WTC11 (cell line): ENCODE results near the gene LAMA5.

ENCODE experiments used
- ATF6 ChIP-seq: sonication (generic); formaldehyde crosslinking; IDR thresholded peaks from 2 replicates; pipeline ENCODE4 v1.8.1; 2023; ENCODE audit warnings: mild to moderate bottlenecking, missing genetic modification reagents
- IRF1 ChIP-seq: sonication (generic); formaldehyde crosslinking; IDR thresholded peaks from 2 replicates; pipeline ENCODE4 v1.8.0; 2023; ENCODE audit warnings: missing genetic modification reagents
- IRF2 ChIP-seq: sonication (generic); formaldehyde crosslinking; IDR thresholded peaks from 2 replicates; pipeline ENCODE4 v1.8.0; 2022; ENCODE audit warnings: low read depth, missing genetic modification reagents, borderline replicate concordance
- KAT7 ChIP-seq: sonication (generic); formaldehyde crosslinking; IDR thresholded peaks from 2 replicates; pipeline ENCODE4 v1.8.1; 2023; ENCODE audit warnings: missing genetic modification reagents, mild to moderate bottlenecking, borderline replicate concordance
- SMAD3 ChIP-seq: sonication (generic); formaldehyde crosslinking; IDR thresholded peaks from 2 replicates; pipeline ENCODE4 v1.8.0; 2022; ENCODE audit warnings: missing genetic modification reagents, mild to moderate bottlenecking, borderline replicate concordance
- SP1 ChIP-seq: sonication (generic); formaldehyde crosslinking; conservative IDR thresholded peaks from 2 replicates; pipeline ENCODE4 v1.8.1; 2022; ENCODE audit warnings: missing genetic modification reagents
- USF2 ChIP-seq: sonication (generic); formaldehyde crosslinking; IDR thresholded peaks from 2 replicates; pipeline ENCODE4 v1.8.1; 2023; ENCODE audit warnings: mild to moderate bottlenecking, missing genetic modification reagents, moderate library complexity
- ZNF138 ChIP-seq: sonication (generic); formaldehyde crosslinking; conservative IDR thresholded peaks from 2 replicates; pipeline ENCODE4 v1.8.1; 2022; ENCODE audit warnings: mild to moderate bottlenecking, moderate library complexity, missing genetic modification reagents
- TF ChIP-seq, protein P1 (sequence below): fragments of 200-600 bp; IDR thresholded peaks from 2 replicates; pipeline ENCODE4 v1.8.0; 2022; ENCODE audit warnings: antibody characterized with exemption
- TF ChIP-seq, protein P2 (sequence below): fragments of 250-450 bp; sonication (Bioruptor Pico); IDR thresholded peaks from 2 replicates; pipeline ENCODE4 v1.9.0; 2021; ENCODE audit warnings: mild to moderate bottlenecking
- TF ChIP-seq, protein P3 (sequence below): sonication (generic); formaldehyde crosslinking; IDR thresholded peaks from 2 replicates; pipeline ENCODE4 v1.8.0; 2022; ENCODE audit warnings: mild to moderate bottlenecking, missing genetic modification reagents

DNA sequence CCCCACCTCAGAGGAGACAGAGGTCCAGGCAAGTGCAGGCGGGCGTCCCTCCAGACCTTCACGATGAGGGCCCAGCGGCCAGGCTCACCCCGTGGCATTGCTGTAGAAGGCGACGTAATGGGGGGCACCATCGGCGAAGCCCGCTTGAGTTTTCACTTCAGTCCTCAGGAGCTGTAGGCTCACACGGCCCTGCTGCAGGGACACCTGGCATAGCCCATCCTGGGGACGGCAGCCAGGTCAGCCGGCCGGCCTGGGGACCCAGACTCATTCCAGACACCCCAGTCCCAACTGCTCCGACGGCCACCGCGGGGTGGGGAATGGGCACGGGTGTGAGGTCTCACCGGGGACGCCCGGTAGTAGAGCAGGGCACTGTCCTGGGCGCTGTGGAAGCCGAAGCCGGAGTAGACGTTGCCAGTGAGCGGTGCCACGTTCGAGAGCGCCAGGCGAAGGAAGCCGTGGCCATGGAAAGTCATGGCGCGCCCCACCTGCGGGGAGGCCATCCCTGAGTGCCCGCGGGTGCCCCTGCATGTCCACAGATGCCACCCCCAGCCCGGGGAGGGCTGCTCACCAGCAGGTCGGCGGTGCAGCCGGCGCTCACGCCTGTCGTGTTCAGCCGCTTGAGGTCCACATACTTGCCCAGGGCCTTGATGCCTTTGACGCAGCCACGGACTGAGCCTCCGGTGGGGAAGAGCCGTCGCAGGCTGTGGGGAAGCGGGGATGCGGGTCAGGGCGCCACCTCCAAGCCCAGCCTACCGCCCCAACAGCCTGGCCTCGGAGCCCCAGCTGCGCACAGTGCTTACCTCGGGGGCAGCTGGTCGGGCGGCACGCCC, 55.1 kb downstream of the LAMA5 start:
- TF ChIP-seq SMAD3 (CRISPR knock-in tag) (no peak), KAT7 (CRISPR knock-in tag) (no peak), IRF2 (CRISPR knock-in tag) (no peak), ZNF138 (CRISPR knock-in tag) (no peak), IRF1 (CRISPR knock-in tag) (no peak), USF2 (CRISPR knock-in tag) (no peak), ATF6 (CRISPR knock-in tag) (no peak), SP1 (CRISPR knock-in tag) (no peak)
- TF ChIP-seq, protein P1, sequence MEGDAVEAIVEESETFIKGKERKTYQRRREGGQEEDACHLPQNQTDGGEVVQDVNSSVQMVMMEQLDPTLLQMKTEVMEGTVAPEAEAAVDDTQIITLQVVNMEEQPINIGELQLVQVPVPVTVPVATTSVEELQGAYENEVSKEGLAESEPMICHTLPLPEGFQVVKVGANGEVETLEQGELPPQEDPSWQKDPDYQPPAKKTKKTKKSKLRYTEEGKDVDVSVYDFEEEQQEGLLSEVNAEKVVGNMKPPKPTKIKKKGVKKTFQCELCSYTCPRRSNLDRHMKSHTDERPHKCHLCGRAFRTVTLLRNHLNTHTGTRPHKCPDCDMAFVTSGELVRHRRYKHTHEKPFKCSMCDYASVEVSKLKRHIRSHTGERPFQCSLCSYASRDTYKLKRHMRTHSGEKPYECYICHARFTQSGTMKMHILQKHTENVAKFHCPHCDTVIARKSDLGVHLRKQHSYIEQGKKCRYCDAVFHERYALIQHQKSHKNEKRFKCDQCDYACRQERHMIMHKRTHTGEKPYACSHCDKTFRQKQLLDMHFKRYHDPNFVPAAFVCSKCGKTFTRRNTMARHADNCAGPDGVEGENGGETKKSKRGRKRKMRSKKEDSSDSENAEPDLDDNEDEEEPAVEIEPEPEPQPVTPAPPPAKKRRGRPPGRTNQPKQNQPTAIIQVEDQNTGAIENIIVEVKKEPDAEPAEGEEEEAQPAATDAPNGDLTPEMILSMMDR = no peak
- TF ChIP-seq, protein P2, sequence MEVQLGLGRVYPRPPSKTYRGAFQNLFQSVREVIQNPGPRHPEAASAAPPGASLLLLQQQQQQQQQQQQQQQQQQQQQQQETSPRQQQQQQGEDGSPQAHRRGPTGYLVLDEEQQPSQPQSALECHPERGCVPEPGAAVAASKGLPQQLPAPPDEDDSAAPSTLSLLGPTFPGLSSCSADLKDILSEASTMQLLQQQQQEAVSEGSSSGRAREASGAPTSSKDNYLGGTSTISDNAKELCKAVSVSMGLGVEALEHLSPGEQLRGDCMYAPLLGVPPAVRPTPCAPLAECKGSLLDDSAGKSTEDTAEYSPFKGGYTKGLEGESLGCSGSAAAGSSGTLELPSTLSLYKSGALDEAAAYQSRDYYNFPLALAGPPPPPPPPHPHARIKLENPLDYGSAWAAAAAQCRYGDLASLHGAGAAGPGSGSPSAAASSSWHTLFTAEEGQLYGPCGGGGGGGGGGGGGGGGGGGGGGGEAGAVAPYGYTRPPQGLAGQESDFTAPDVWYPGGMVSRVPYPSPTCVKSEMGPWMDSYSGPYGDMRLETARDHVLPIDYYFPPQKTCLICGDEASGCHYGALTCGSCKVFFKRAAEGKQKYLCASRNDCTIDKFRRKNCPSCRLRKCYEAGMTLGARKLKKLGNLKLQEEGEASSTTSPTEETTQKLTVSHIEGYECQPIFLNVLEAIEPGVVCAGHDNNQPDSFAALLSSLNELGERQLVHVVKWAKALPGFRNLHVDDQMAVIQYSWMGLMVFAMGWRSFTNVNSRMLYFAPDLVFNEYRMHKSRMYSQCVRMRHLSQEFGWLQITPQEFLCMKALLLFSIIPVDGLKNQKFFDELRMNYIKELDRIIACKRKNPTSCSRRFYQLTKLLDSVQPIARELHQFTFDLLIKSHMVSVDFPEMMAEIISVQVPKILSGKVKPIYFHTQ (CRISPR knock-in tag) = no peak
- TF ChIP-seq, protein P3, sequence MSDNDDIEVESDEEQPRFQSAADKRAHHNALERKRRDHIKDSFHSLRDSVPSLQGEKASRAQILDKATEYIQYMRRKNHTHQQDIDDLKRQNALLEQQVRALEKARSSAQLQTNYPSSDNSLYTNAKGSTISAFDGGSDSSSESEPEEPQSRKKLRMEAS (CRISPR knock-in tag) = no peak
